GM18508 (cell line): ENCODE measurements around the gene MAST2.

Experiments used
- ATAC-seq: cut with Tn5 transposase; IDR thresholded peaks from one replicate; pipeline ENCODE4 v1.9.1; 2021; ENCODE audit warnings: moderate number of reproducible peaks; ENCODE audit not compliant: insufficient read depth, unreplicated experiment

The MAST2 gene

DNA sequence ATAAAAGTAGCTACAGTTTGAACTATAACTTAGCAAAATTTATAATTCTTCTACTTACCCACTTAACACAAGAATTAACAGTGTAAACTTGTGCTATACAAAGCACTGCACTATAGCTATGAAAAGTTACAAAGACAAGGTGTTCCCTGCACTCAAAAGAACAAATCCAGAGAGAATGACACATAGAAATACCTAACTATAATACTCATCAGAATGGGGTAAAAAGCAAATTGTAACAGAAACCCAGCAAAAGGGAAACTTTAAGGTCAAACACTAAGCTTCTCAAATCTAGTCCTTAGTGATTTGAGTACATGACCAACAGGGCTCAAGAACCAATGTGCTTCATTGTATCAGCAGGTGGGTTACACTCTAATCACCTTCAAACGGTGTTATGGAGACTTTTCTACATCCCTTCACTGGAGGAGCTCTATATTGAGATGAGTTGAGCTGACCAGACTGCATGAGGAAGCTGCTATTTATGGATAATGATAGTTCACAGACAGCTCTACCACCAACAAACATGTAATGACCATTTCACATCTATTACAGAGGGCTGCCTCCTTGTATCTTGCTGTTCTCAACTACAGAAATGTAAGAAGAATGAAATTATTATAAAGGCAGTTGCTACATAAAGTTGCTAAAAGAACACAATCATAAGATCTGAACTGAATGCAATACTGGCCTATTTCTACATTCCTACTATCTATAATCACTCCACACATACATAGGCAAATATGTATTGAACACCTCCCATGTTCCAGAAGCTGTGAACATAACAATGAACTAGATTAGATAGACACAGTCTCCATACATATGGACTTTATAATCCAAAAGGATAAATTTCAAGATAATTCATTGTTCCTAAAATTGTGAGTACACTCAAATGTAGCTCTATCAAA lies 281.4 kb downstream of the MAST2 start:
- no peak for ATAC-seq
